GM12872 (cell line): ENCODE data around the gene ERLEC1.

ENCODE experiments used
- TF ChIP-seq, protein P1 (sequence below): IDR thresholded peaks from 3 replicates; pipeline ENCODE4 v1.5.1; 2011; ENCODE audit warnings: low read depth, mild to moderate bottlenecking, low read length, moderate library complexity; ENCODE audit not compliant: insufficient read depth

The ERLEC1 gene

DNA sequence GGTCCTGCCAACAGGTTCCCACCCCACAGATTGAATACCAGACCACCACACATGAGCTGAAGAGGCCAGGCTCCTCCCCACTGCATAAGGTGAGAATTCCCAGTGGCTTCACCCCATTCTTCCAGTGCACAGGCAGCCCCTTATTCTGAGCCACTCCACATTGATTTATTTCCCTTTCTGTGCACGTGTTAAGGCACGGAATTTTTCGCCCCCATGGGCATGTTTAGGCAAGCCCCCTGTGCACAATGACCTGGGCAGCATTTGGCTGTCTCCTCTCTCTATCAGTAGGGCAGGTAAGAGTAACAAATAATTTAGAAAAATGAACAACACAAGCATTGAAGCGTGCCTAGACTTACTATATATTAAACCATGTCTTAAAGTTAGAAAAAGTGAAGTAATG is 34.5 kb upstream of the ERLEC1 start:
- TF ChIP-seq, protein P1, sequence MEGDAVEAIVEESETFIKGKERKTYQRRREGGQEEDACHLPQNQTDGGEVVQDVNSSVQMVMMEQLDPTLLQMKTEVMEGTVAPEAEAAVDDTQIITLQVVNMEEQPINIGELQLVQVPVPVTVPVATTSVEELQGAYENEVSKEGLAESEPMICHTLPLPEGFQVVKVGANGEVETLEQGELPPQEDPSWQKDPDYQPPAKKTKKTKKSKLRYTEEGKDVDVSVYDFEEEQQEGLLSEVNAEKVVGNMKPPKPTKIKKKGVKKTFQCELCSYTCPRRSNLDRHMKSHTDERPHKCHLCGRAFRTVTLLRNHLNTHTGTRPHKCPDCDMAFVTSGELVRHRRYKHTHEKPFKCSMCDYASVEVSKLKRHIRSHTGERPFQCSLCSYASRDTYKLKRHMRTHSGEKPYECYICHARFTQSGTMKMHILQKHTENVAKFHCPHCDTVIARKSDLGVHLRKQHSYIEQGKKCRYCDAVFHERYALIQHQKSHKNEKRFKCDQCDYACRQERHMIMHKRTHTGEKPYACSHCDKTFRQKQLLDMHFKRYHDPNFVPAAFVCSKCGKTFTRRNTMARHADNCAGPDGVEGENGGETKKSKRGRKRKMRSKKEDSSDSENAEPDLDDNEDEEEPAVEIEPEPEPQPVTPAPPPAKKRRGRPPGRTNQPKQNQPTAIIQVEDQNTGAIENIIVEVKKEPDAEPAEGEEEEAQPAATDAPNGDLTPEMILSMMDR: no peak

DNA sequence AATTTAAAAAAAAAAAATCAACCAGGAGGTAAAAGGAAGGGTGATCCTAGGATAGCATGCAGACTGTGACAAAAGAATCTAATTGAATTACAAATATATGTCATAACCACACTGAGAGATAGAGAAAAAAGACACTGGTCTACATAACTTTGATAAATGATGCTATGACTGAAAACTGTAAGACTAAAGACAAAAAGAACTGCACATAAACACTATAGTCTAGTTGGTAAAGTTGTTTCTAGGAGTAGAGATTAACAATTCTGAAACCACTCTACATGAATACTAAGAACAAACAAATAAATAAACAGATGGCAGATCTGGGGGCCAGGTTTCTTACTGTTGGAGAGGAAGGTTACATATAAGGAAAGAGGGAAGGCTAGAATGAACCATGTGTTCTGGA is 33.8 kb upstream of the ERLEC1 start:
- TF ChIP-seq, protein P1: no peak

DNA sequence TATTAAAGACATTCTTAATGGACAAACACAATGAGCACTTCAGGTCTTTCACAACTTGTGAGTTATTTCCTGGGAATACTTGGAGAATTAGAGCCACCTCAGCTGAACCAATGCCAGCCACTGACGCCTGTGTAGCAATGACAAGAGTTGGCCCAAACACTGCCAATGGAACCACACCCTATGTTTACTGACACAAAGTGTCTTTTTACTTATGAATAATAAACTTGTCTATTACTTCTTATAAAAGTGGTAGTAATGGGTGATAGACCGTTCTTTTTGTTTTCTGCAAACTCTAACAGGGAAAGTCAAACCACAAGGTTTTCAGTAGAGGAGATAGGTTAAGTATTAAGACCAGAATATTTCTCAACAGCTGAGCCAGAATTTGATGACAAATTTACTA is 31.7 kb upstream of the ERLEC1 start:
- TF ChIP-seq, protein P1: no peak

DNA sequence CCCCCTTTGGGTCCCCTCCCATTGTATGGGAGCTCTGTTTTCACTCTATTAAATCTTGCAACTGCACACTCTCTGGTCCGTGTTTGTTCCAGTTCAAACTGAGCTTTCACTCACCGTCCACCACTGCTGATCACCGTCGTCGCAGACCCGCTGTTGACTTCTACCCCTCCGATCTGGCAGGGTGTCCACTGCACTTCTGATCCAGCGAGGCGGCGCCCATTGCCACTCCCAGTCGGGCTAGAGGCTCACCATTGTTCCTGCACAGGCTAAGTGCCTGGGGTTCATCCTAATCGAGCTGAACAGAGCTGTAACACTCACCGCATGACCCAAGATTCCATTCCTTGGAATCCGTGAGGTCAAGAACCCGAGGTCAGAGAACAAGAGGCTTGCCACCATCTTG is 30.2 kb upstream of the ERLEC1 start:
- TF ChIP-seq, protein P1: no peak

DNA sequence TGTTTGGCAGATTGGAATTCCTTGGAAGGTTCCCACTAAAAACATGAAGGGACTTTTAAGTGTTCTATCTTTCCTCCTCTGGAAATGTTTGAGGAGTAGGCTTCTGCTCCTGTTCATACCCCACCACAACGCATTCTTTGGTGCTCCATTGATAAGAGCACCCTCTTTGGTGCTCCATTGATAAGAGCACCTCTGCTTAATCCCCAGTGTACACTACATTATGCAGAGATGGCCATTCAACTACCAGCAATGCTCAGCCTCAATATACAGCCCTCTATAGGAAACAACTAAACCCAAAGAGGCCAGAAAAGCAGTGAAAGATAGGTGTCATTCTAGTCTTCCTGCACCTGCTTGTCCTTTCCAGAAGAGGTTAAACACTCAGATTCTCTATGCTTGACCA is 21.1 kb upstream of the ERLEC1 start:
- TF ChIP-seq, protein P1: no peak

DNA sequence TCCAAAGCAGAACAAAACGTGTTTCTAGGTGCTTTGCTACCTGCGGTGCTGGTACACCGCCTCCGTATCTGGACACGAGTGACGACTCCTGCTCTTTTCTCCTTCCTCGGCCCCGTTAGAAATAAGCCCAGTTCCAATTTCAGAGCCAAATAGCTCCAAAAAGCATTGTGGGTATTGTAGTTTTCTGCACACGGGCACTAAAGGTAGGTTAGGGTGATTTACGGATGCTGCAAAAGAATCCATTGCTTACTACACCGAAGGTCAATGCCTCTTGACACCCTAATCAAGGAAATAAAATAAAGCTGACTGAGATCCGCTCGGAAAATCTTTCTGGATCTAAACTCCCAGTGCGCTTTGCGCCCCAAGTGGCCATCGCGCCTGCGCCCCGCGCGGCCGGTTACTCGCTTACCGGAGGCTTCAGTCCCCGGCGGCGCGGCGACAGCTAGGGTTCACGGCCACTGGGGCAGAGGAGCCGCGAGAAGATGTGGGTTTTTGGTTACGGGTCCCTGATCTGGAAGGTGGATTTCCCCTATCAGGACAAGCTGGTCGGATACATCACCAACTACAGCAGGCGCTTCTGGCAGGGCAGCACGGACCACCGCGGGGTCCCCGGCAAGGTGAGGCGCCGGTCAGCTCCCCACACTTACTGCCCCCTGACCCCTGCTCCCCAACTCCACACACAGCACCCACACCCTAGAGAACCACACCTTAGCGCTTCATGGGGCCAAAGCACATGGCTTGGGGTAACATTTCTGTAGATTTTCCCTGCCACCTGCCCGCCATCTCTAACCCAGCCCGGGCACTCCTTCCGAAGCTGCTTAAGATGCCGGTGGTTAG is 19.2 kb upstream of the ERLEC1 start, which contains the start of gene CHAC2:
Gene CHAC2, plus strand, starts transcription at position 400 of the 837 bp plus-strand sequence. Its CDS starts 83 bp downstream, at position 483.
- TF ChIP-seq, protein P1: peak; percentile 29; the same call in 1 of the 3 replicates

DNA sequence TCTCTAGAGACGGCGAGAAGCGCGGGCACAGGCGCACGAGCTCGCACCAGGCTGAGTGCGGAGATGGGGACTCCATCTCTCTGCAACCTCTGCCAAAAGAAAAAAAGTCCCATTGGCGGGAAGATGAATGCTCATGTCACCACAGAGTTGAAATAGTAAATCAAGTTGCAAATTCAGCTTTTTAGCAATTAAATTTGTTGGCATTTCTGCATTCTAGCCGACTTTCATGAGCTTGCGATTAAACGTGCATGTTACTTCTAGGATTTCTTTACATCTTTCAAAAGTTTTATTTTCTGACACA is 18.7 kb upstream of the ERLEC1 start:
- TF ChIP-seq, protein P1: no peak
